Jurkat, Clone E6-1 (cell line): Measurements from ENCODE around the gene FZD1.
"Not testable (repeated sequence)": the region's sequence is repeated elsewhere in the genome, so short reads cannot be mapped to it uniquely, and the experiment has no call there.

Experiments used
- DNase-seq: peaks from one replicate; pipeline ENCODE4 v3.0.0-alpha.2; 2011; ENCODE audit warnings: low read depth, low spot score
- H3K4me3 ChIP-seq: 2 replicates; pipeline ENCODE4 v1.5.1; 2011; ENCODE audit warnings: mild to moderate bottlenecking, low read length, control low read depth, moderate library complexity

FZD1 gene

GRCh38 chr7:91293136-91293535 lies 28.9 kb downstream of the FZD1 start:
- no peak for DNase-seq
- no peak overlapping the region for H3K4me3 ChIP-seq

GRCh38 chr7:91293840-91294239 lies 29.6 kb downstream of the FZD1 start:
- DNase-seq, result no peak
- H3K4me3 ChIP-seq, result no peak overlapping the region

DNA sequence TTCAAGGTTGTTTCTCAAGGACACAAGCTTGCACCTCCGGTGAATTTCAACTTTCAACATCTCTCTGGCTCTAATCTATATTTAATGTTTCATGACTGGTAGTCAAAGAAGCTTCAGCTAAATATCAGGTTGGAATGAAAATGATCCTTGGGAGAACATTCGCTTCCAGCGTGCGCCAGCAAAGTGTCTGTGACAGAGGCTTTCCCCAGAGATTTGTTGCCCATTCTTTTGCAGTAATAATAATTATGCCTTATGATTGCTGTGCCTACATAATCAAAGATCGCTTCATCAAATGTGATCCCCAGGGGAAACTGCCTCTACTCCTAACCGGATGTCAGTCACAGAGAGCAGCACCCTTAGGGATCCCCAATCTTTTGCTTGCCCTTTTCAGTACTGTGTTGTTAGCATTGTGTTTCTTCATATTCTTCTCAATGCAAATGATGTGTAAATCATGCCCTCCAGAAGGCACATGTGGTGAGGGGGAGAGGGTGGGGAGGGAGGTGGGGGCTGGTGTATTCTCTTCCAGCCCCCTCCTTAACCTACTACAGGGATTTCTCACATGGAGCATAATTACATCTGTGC lies 30.5 kb downstream of the FZD1 start:
- H3K4me3 ChIP-seq, result no peak overlapping the region
- DNase-seq, result no peak

- DNase-seq, result no peak
- no peak overlapping the region for H3K4me3 ChIP-seq
Observed at GRCh38 chr7:91295576-91295975, 31.3 kb downstream of the FZD1 start.

GRCh38 chr7:91297939-91298338 lies 33.7 kb downstream of the FZD1 start:
- H3K4me3 ChIP-seq, result no peak overlapping the region
- no peak for DNase-seq

- DNase-seq, result no peak
- H3K4me3 ChIP-seq, result no peak overlapping the region
Observed at GRCh38 chr7:91299952-91300775, 35.9 kb downstream of the FZD1 start.

GRCh38 chr7:91302794-91303193 lies 38.6 kb downstream of the FZD1 start:
- H3K4me3 ChIP-seq, result no peak overlapping the region

DNA sequence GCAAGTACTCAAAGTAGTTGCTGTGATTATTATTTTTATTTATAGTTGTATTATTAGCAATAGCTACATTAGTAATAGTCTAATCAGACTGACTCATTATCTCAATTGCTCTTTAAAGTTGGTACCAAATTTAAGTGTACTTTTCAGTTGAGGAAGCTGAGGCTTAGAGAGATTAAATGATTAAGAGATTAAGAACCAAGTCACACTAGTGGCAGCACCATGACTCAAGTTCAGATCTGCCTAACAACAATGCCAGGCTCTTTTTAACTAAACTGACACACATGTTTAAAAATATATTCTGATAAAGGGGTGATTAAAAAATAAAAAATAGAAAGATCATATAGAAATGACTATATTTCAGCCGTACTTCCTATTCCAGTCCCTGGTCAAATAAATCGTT lies 42.0 kb downstream of the FZD1 start:
- no peak overlapping the region for H3K4me3 ChIP-seq
- no peak for DNase-seq

More at GRCh38 chr7:91302794-91303193, 38.6 kb downstream of the FZD1 start:
- DNase-seq, result no peak

DNA sequence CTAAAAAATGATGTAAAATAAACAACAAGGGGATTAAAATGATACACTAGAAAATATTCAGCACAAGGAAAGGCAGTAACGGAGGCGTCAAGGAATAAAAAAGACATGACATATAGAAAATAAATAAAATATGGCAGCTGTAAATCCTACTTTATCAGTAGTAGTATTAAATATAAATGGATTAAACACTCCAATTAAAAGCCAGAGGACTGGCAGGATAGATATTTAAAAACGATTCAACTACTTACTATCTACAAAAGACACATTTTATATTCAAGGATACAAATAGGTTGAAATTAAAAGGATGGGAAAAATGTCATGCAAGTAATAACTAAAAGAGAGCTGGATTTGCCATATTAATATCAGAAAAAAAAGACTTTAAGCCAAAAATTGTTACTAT lies 43.2 kb downstream of the FZD1 start:
- no peak overlapping the region for H3K4me3 ChIP-seq
- no peak for DNase-seq

- not testable (repeated sequence) for DNase-seq, H3K4me3 ChIP-seq
Observed at GRCh38 chr7:91308191-91308590, 44.0 kb downstream of the FZD1 start.

DNA sequence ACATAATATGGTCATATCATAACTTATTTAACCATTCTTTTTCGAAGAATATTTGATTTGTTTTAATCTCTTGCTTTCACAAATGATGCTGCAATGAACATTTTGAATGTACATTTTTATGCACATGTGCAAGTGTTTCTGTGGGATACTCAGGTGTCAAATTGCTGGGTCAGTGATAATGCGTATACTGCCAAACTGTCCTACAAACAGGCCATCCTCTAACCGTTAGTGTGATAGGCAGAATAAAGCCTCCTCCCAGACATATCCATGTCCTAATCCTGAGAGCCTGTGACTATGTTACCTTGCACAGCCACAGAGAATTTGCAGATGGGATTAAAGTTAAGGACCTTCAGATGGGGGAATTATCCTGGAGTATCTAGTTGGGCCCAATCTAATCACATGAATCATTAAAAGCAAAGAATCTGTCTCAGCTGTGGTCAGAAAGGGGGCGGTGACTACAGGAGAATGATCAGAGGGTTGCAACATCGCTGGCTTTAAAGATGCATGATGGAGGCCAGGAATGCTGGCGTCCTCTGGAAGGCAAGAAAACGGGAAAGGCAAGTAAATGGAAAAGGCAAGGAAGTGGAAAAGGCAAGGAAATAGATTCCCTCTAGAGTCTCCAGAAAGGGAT lies 46.7 kb downstream of the FZD1 start:
- DNase-seq, result no peak
- H3K4me3 ChIP-seq, result no peak overlapping the region

GRCh38 chr7:91311839-91312238 lies 47.6 kb downstream of the FZD1 start:
- no peak for DNase-seq
- H3K4me3 ChIP-seq, result no peak overlapping the region

- H3K4me3 ChIP-seq, result no peak overlapping the region
- DNase-seq, result no peak
Observed at GRCh38 chr7:91313113-91313512, 48.9 kb downstream of the FZD1 start.

GRCh38 chr7:91314591-91315323 lies 50.5 kb downstream of the FZD1 start:
- H3K4me3 ChIP-seq, result no peak overlapping the region
- DNase-seq, result no peak

- H3K4me3 ChIP-seq, result no peak overlapping the region
- no peak for DNase-seq
Observed at GRCh38 chr7:91316426-91316825, 52.2 kb downstream of the FZD1 start.

- DNase-seq, result no peak
Observed at GRCh38 chr7:91319351-91319750, 55.1 kb downstream of the FZD1 start.

DNA sequence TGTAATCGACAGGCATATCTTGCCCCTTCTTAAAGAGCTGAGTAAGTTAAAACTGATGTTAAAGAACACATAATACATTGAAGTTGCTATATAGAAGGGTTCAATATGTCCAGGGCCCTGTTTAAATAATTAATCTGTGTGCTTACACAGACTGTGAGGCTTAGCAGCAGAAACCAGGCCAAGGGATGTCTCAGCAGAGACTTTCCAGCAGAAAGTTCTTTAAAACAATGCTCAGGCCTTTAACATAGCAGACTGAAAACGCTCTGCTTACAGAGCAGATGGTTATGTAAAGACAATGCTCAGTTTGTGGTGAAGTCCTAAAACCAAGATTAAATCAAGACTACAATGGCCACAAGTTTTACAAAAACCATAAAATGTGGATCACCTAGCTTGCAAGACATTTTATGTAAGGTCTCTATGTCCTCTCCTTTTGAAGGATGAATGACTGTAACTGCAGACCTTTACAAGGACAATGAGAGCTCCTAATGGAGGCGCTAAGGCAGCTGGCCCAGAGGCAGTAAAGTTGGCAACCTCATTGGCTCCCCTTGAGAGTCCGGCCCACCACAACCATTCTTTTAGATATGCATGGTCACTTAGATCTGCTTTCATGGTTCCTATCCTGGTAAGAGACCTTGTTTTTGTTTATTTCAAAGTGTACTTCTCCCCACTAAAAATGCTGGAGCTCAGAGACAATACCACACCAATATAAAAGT lies 56.3 kb downstream of the FZD1 start:
- DNase-seq, result no peak

More at GRCh38 chr7:91319351-91319750, 55.1 kb downstream of the FZD1 start:
- H3K4me3 ChIP-seq, result no peak overlapping the region

More for the DNA sequence above, 56.3 kb downstream of the FZD1 start:
- no peak overlapping the region for H3K4me3 ChIP-seq
